Measurements from ENCODE around the gene ABL1. TPM values are rescaled to one million over a fixed set of nuclear protein-coding genes. Genes with fewer than 3 reads are reported as not detected.
"Not testable (repeated sequence)": the region's sequence is repeated elsewhere in the genome, so short reads cannot be mapped to it uniquely, and the experiment has no call there.

ABL1 gene
- polyA plus RNA-seq (ENCODE audit: insufficient read length in 3 of 3): 10 to 100 TPM; 73.8 to 75.8 (median 73.9) TPM

GRCh38 chr9:130834371-130835336, at the start of gene ABL1:
ABL1 (plus strand) TSS chr9:130835254; CDS start chr9:130835447, 193 bp downstream.
- DNase-seq (ENCODE audit: low read depth in 3 of 3, low spot score in 2 of 3): peak in 1 of 3 donors; percentile 66

DNA sequence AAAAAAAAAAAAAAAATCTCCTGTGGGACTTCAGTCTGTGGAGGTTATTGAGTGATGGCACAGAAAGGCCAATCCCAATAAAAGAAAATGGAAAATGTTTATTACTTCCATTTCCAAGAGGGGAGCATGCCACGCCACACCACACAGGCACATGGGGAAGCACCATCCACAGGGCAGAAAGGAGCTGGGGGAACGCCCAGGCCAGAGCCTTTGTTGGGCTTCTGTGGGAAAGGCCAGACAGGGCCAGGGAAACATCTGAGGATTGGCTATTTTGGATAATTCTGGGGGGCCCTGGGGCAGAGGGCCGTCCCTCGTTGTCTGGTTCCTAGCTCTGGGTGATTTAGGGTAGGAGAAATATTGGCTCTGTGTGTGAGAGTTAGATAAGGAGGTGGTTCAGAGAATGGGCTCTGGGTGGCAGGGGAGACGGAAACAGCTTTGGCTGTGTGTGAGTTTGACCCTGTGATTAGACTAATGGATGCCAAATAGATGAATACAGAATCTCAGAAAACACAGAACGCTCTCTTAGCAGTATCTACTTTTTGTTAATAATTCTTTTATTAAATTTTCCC, 49.0 kb upstream of the ABL1 start:
- DNase-seq (ENCODE audit: low read depth in 3 of 3, low spot score in 2 of 3): no peak

- DNase-seq (ENCODE audit: low read depth in 3 of 3, low spot score in 2 of 3): no peak
Measured at GRCh38 chr9:130786526-130786925, 48.5 kb upstream of the ABL1 start.

GRCh38 chr9:130789747-130790672, 45.0 kb upstream of the ABL1 start:
- no peak for DNase-seq (ENCODE audit: low read depth in 3 of 3, low spot score in 2 of 3)

- DNase-seq (ENCODE audit: low read depth in 3 of 3, low spot score in 2 of 3): no peak
Measured at GRCh38 chr9:130791303-130791894, 43.7 kb upstream of the ABL1 start.

GRCh38 chr9:130793589-130793988, 41.5 kb upstream of the ABL1 start:
- DNase-seq (ENCODE audit: low read depth in 3 of 3, low spot score in 2 of 3): no peak

DNA sequence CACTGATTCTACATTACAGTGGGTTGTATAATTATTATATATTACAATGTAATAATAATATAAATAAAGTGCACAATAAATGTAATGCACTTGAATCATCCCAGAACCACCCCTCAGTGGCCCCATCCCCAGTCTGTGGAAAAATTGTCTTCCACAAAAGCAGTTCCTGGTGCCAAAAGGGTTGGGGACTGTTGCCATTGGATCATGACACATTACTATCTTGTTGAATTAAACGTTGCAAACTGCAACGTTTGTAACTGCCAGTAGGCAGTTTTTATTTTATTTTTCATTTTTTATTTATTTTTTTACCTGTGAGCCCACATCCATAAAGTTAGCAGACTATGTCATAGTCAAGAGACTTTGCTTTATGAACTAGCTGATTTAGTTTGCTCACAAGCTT, 41.0 kb upstream of the ABL1 start:
- not testable (repeated sequence) for DNase-seq (ENCODE audit: low read depth in 3 of 3, low spot score in 2 of 3)

DNA sequence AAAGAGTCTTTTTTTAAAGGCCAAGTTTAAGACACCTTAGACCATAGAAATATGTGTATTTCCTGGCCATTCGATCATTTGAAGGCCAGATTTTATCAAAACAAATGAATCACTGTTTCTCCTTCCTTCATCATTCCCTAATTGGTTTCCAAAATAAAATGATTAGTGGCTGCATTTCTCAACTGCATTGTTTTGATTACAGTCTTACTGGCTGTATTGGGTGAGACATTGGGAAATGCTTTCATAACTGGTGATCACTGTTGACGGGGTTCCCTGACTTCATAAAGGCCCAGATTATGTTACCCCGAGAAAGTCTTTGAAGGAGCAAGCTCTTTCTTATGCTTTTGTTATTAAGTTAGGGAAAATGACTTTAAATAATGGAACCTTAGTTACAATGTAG, 40.6 kb upstream of the ABL1 start:
- not testable (repeated sequence) for DNase-seq (ENCODE audit: low read depth in 3 of 3, low spot score in 2 of 3)

DNA sequence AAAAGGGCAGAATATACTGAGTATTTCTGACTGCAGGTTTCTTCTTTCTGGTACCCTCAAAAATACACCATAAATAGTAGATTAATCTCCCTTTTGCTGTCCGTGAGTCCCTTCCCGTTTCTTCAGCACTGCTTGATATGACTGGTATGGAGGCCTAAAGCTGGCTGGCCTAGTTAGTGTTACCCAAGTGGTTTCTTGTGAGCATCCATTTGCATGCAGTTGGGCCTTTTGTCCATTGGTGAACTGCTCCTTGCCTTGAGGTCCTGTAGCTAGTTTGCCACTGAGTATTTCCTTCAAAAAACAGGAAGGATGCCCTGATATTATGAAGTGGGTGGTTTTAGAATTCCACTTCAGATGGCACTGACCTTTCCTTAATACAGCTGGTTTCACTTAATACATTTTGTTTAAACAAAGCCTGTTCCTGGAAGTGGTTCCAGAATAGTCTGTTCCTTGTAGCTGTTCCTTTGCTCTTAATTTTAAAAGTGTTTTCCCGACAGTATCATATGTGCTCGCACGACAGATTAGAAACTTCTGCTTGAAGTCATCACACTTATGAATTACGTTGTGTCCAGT, 40.0 kb upstream of the ABL1 start:
- no peak for DNase-seq (ENCODE audit: low read depth in 3 of 3, low spot score in 2 of 3)

GRCh38 chr9:130803116-130803515, 31.9 kb upstream of the ABL1 start:
- not testable (repeated sequence) for DNase-seq (ENCODE audit: low read depth in 3 of 3, low spot score in 2 of 3)

- DNase-seq (ENCODE audit: low read depth in 3 of 3, low spot score in 2 of 3): no peak
Measured at GRCh38 chr9:130805510-130806326, 29.3 kb upstream of the ABL1 start.

- no peak for DNase-seq (ENCODE audit: low read depth in 3 of 3, low spot score in 2 of 3)
Measured at GRCh38 chr9:130806327-130806716, 28.7 kb upstream of the ABL1 start.

DNA sequence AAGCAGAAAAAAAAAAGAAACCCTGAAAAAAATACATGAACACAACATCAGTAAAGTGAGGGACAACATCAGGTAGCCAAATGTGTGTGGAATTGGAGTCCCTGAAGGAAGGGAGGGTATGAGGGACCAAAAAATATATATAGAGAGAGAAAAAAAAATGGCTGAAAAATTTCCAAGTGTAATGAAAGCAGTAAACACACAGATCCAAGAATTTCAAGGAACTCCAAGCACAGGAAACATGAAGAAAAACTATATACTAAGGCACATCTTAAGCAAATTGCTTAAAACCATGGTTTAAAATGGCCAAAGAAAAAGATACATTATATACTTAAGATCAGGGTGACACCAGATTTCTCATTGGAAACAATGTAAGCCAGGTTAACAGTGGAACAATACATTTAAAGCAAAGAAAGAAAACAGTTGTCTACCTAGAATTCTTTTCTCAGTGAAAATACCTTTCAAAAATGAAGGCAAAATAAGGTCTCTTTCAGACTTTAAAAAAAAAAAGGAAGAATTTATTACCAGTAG, 24.4 kb upstream of the ABL1 start:
- DNase-seq (ENCODE audit: low read depth in 3 of 3, low spot score in 2 of 3): no peak

DNA sequence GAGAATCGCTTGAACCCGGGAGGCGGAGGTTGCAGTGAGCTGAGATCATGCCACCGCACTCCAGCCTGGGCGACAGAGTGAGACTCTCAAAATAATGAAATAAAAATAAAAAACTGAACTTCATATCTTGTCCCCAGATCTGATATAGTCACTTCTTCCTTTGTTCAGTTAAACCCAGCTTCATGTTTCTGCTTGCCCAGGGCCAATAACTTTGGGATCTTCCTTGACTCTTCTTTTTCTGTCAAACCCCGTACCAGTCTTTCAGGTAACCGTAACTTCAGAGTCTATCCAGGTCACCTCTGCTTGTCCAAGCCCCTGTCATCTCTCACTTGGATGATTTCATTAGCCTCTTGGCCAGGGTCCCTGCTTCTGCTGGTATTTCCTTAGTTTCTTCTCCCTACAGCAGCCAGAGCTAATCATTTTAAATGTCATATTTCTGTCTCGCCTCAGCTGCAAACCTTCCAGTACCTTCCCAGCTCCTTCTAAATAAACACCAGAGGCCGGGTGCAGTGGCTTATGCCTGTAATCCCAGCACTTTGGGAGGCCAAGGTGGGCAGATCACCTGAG, 19.7 kb upstream of the ABL1 start:
- DNase-seq (ENCODE audit: low read depth in 3 of 3, low spot score in 2 of 3): no peak

DNA sequence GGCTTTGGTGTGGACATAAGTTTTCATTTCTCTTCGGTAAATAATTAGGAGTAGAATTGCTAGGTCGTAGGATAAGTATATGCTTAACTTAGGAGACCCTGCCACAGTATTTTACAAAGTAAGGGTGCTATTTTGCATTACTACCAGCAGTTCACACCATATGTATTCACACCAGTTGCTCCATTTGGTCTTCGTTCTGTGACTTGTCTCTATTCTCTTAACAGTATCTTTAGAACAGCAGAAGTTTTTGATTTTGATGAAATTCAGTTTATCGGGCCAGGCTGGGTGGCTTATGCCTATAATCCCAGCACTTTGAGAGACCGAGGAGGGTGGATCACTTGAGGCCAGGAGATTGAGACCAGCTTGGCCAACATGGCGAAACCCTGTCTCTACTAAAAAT, 17.1 kb upstream of the ABL1 start:
- DNase-seq (ENCODE audit: low read depth in 3 of 3, low spot score in 2 of 3): no peak

DNA sequence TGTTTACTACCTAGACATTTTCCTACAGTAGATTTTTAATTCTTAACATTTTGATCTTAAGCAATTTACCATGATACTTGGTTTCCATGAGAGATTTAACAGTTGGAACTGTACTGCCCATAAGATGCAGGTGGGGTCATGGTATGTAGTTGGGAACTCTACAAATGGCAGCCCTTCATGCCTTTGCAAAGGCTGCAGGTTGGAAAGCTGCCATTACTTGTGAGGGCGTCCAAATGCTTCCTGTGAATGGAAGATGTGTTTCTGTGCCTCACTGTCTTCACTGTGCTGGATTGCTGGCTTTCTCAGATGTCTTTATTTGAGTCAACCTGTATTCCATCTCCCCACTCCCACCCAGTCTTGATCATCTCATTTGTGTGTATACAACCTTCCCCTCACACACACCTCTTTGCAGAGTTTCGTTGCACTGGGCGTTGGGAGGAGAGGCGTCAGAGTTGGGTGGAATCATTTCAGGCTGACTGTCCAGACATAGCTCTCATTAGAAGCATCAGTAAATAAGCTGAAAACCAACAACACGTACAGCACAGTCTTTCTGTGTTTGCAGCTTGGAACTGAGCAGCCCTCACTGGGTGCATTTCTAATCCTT, 14.8 kb upstream of the ABL1 start:
- DNase-seq (ENCODE audit: low read depth in 3 of 3, low spot score in 2 of 3): no peak

- DNase-seq (ENCODE audit: low read depth in 3 of 3, low spot score in 2 of 3): no peak
Measured at GRCh38 chr9:130823435-130823834, 11.6 kb upstream of the ABL1 start.

DNA sequence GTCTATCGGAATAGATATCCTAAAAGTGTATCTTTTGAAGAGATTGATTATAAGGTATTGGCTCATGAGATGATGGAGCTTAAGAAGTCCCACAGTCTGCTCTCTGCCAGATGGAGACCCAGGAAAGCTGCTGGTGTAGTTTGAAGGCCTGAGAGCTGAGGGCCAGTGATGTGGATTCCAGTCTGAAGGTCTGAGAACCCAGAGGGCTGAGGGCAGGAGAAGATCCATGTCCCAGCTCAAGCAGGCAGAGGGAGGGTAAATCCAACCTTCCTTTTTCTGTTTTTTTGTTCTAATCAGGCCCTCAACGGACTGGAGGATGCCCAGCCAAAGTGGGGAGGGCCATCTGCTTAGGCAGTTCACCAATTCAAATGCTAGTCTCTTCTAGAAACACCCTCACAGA, 11.0 kb upstream of the ABL1 start:
- DNase-seq (ENCODE audit: low read depth in 3 of 3, low spot score in 2 of 3): no peak
